OCI-LY1 (cell line): ENCODE results near the gene SORD.
"Not testable (repeated sequence)": the region's sequence is repeated elsewhere in the genome, so short reads cannot be mapped to it uniquely, and the experiment has no call there.

Experiments used
- H2AFZ ChIP-seq: fragments of 200-600 bp; sonication (generic), shearing (Covaris generic); 2 replicates; pipeline ENCODE4 v1.6.0; 2014; ENCODE audit warnings: antibody characterized with exemption, mild to moderate bottlenecking, low read length
- H3F3A ChIP-seq: fragments of 200-600 bp; sonication (generic), shearing (Covaris generic); 2 replicates; pipeline ENCODE4 v1.6.0; 2014; ENCODE audit warnings: mild to moderate bottlenecking, antibody characterized with exemption, low read length, moderate library complexity; ENCODE audit not compliant: insufficient read depth
- H3K27ac ChIP-seq: fragments of 200-600 bp; sonication (generic); 2 replicates; pipeline ENCODE4 v1.5.1; 2014; ENCODE audit warnings: low read length, mixed run types, mild to moderate bottlenecking, low read depth; ENCODE audit not compliant: poor library complexity, severe bottlenecking
- H3K27me3 ChIP-seq: fragments of 200-600 bp; sonication (generic); 2 replicates; pipeline ENCODE4 v1.6.0; 2014; ENCODE audit warnings: antibody characterized with exemption, mild to moderate bottlenecking, low read length, moderate library complexity; ENCODE audit not compliant: insufficient read depth
- H3K36me3 ChIP-seq: fragments of 200-600 bp; sonication (generic); 2 replicates; pipeline ENCODE4 v1.6.1; 2014; ENCODE audit warnings: mild to moderate bottlenecking, antibody characterized with exemption, low read length, moderate library complexity, mixed read lengths; ENCODE audit not compliant: insufficient read depth
- H3K4me1 ChIP-seq: fragments of 200-600 bp; sonication (generic); 2 replicates; pipeline ENCODE4 v1.5.1; 2014; ENCODE audit warnings: mild to moderate bottlenecking, low read length, moderate library complexity; ENCODE audit not compliant: insufficient read depth, severe bottlenecking
- H3K4me2 ChIP-seq: fragments of 200-600 bp; sonication (generic), shearing (Covaris generic); 2 replicates; pipeline ENCODE4 v1.6.1; 2014; ENCODE audit warnings: low read length
- H3K4me3 ChIP-seq: fragments of 200-600 bp; sonication (generic); 2 replicates; pipeline ENCODE4 v1.5.1; 2014; ENCODE audit warnings: low read length, low read depth, mild to moderate bottlenecking, mixed read lengths; ENCODE audit not compliant: poor library complexity, severe bottlenecking
- H3K79me2 ChIP-seq: fragments of 200-600 bp; shearing (Covaris generic); 2 replicates; pipeline ENCODE4 v1.6.1; 2016; ENCODE audit warnings: mixed run types, low read length, mixed read lengths; ENCODE audit not compliant: insufficient read depth
- H3K9ac ChIP-seq: fragments of 200-600 bp; sonication (generic), shearing (Covaris generic); 2 replicates; pipeline ENCODE4 v1.6.1; 2014; ENCODE audit warnings: mild to moderate bottlenecking, low read length, mixed read lengths
- H3K9me2 ChIP-seq: fragments of 200-600 bp; sonication (generic), shearing (Covaris generic); 2 replicates; pipeline ENCODE4 v1.6.1; 2014; ENCODE audit warnings: low read depth, mild to moderate bottlenecking, low read length, mixed read lengths
- H3K9me3 ChIP-seq: fragments of 200-600 bp; shearing (Covaris generic); 2 replicates; pipeline ENCODE4 v1.6.1; 2014; ENCODE audit warnings: low read length, mixed read lengths
- H4K20me1 ChIP-seq: fragments of 200-600 bp; sonication (generic), shearing (Covaris generic); 2 replicates; pipeline ENCODE4 v1.6.0; 2016; ENCODE audit warnings: mild to moderate bottlenecking, low read length; ENCODE audit not compliant: insufficient read depth
- CTCF ChIP-seq: fragments of 200-600 bp; sonication (generic), shearing (Covaris generic); IDR thresholded peaks from 2 replicates; pipeline ENCODE4 v1.5.1; 2017; ENCODE audit warnings: mild to moderate bottlenecking, antibody characterized with exemption, low read length, moderate library complexity, mixed read lengths
- EZH2 ChIP-seq: fragments of 200-600 bp; sonication (generic), shearing (Covaris generic); IDR thresholded peaks from 2 replicates; pipeline ENCODE4 v1.8.0; 2017; ENCODE audit warnings: borderline replicate concordance, mixed run types, mild to moderate bottlenecking, antibody characterized with exemption, low read length, moderate library complexity, mixed read lengths

Gene SORD

GRCh38 chr15:45099549-45100165 lies 76.7 kb downstream of the SORD start:
- H3K36me3 ChIP-seq, result no peaks in the 10 kb centered on the region
- H3K4me1 ChIP-seq, result no peaks in the 10 kb centered on the region
- H3K4me3 ChIP-seq, result no peak overlapping the region
- H3K9me2 ChIP-seq, result no peaks in the 10 kb centered on the region
- no peak overlapping the region for H2AFZ ChIP-seq
- no peak overlapping the region for H3K9ac ChIP-seq
- H3K27me3 ChIP-seq, result no peaks in the 10 kb centered on the region
- no peaks in the 10 kb centered on the region for H4K20me1 ChIP-seq
- no peak overlapping the region for H3K27ac ChIP-seq
- H3F3A ChIP-seq, result no peaks in the 10 kb centered on the region
- no peaks in the 10 kb centered on the region for H3K79me2 ChIP-seq
- H3K9me3 ChIP-seq, result no peaks in the 10 kb centered on the region
- H3K4me2 ChIP-seq, result no peak overlapping the region
- TF ChIP-seq EZH2 (no peak), CTCF (no peak)

GRCh38 chr15:45100884-45101625 lies 78.1 kb downstream of the SORD start:
- H3K27ac ChIP-seq, result no peak overlapping the region
- no peak overlapping the region for H2AFZ ChIP-seq
- no peaks in the 10 kb centered on the region for H3K79me2 ChIP-seq
- H3K9ac ChIP-seq, result no peak overlapping the region
- no peaks in the 10 kb centered on the region for H3K36me3 ChIP-seq
- no peaks in the 10 kb centered on the region for H3K9me3 ChIP-seq
- H3K4me3 ChIP-seq, result no peak overlapping the region
- H4K20me1 ChIP-seq, result no peaks in the 10 kb centered on the region
- H3K4me1 ChIP-seq, result no peaks in the 10 kb centered on the region
- H3K27me3 ChIP-seq, result no peaks in the 10 kb centered on the region
- H3K9me2 ChIP-seq, result no peaks in the 10 kb centered on the region
- TF ChIP-seq EZH2, result no peak
- no peaks in the 10 kb centered on the region for H3F3A ChIP-seq
- no peak overlapping the region for H3K4me2 ChIP-seq

GRCh38 chr15:45101749-45102148 lies 78.8 kb downstream of the SORD start:
- Histone ChIP-seq H3K9me3 (no peaks in the 10 kb centered on the region), H3F3A (no peaks in the 10 kb centered on the region), H3K27ac (no peak overlapping the region), H3K27me3 (no peaks in the 10 kb centered on the region), H2AFZ (no peak overlapping the region), H3K4me2 (no peak overlapping the region), H4K20me1 (no peaks in the 10 kb centered on the region), H3K79me2 (no peaks in the 10 kb centered on the region), H3K9ac (no peak overlapping the region), H3K4me1 (no peaks in the 10 kb centered on the region), H3K4me3 (no peak overlapping the region), H3K36me3 (no peaks in the 10 kb centered on the region), H3K9me2 (no peaks in the 10 kb centered on the region)
- TF ChIP-seq EZH2, result no peak
- TF ChIP-seq CTCF, result no peak

- no peak overlapping the region for H3K4me2 ChIP-seq
- no peak overlapping the region for H3K4me3 ChIP-seq
- H3F3A ChIP-seq, result no peaks in the 10 kb centered on the region
- no peak overlapping the region for H3K27ac ChIP-seq
- H3K9ac ChIP-seq, result no peak overlapping the region
- H3K9me2 ChIP-seq, result no peaks in the 10 kb centered on the region
- no peaks in the 10 kb centered on the region for H3K79me2 ChIP-seq
- no peaks in the 10 kb centered on the region for H4K20me1 ChIP-seq
- no peaks in the 10 kb centered on the region for H3K9me3 ChIP-seq
- TF ChIP-seq CTCF, result no peak
- no peak overlapping the region for H2AFZ ChIP-seq
- H3K4me1 ChIP-seq, result no peaks in the 10 kb centered on the region
- H3K36me3 ChIP-seq, result no peaks in the 10 kb centered on the region
- H3K27me3 ChIP-seq, result no peaks in the 10 kb centered on the region
These were observed 79.2 kb downstream of the SORD start for GRCh38 chr15:45102226-45102625.

GRCh38 chr15:45104170-45104569 lies 81.2 kb downstream of the SORD start:
- H3K9ac ChIP-seq, H3K4me2 ChIP-seq, H3K27ac ChIP-seq, H4K20me1 ChIP-seq, H3K27me3 ChIP-seq, H3K9me2 ChIP-seq, H3F3A ChIP-seq, H3K9me3 ChIP-seq, H3K4me1 ChIP-seq, H3K79me2 ChIP-seq, H3K4me3 ChIP-seq, H3K36me3 ChIP-seq, H2AFZ ChIP-seq: not testable (repeated sequence)
